Stimulated activated naive CD8-positive, alpha-beta T cell treated with anti-CD3 and anti-CD28 coated beads, Interleukin-15, amount 100 ng/mL, for 72 hours (primary cell): Measurements from ENCODE around the gene SPACA4.

Source experiments
- ATAC-seq: fragments of 150-1000 bp; cut with Tn5 transposase; 2 replicates; pipeline ENCODE4 v1.10.0; 2021; ENCODE audit warnings: mild to moderate bottlenecking, moderate library complexity
- DNase-seq, 2 donors: peaks; one replicate each; pipeline ENCODE4 v3.0.0; 2021 to 2022
- H3K27ac Mint-ChIP-seq, 2 donors: one replicate each; pipeline ENCODE4 v1.8.0; 2022; ENCODE audit warnings: mild to moderate bottlenecking in 2 of 2, mixed read lengths in 2 of 2, moderate library complexity in 2 of 2
- H3K27me3 Mint-ChIP-seq: one replicate; pipeline ENCODE4 v1.8.0; 2022; ENCODE audit warnings: mixed read lengths
- H3K4me1 Mint-ChIP-seq: one replicate; pipeline ENCODE4 v1.8.0; 2022; ENCODE audit warnings: mild to moderate bottlenecking, mixed read lengths
- H3K4me3 Mint-ChIP-seq, 2 donors: one replicate each; pipeline ENCODE4 v1.8.0; 2022; ENCODE audit warnings: mild to moderate bottlenecking in 2 of 2, mixed read lengths in 2 of 2, moderate library complexity in 1 of 2
- H3K9me3 Mint-ChIP-seq, 2 donors: one replicate each; pipeline ENCODE4 v1.8.0; 2022; ENCODE audit warnings: mixed read lengths in 2 of 2

The SPACA4 gene

DNA sequence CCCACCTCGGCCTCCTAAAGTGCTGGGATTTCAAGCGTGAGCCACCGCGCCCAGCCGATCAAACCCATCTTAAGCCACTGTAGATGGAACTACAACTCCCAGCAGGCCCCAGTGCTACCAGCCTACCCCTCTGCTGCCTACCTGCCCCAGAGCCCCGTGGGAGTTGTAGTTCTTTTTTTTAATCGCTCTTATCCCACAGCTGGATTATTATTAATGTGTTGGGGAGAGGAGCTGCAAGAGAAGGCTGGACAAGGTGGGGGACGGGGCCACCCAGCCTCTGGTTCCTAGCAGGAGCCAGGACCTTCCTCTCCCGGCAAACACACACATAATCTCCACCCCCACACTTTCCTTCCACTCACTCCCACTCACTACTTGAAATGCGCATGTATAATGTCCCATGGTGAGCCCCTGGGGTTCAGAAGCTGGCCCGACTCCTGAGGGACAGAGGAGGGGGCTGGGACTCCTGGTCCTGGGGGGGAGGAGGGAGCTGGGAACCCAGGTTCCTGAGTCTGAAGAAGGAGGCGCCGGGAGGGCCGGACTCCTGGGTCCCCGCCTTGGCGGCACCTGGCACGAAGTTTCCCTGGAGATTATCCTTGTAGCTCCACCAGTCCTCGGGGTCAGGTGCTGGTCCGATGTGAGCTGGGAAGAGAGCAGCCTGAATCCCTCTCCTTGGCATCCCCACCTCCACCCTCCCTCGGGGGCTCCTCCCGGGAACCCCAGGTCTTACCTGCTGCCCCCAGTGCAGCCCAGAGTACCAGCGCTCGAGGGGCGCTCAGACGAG is 38.5 kb downstream of the SPACA4 start:
- Mint-ChIP-seq H3K27me3 (no peaks in the 10 kb centered on the region), H3K27ac (peak overlapping the region in 1 of 2 donors; percentile 19), H3K4me1 (peaks cover 49% of the 10 kb centered on the region), H3K9me3 (no peaks in the 10 kb centered on the region), H3K4me3 (peak overlapping the region; percentile 89 to 97)
- DNase-seq (peak; percentile 74 to 79), ATAC-seq (peak; percentile 81)

- Mint-ChIP-seq H3K4me1 (peaks cover 48% of the 10 kb centered on the region), H3K4me3 (peak overlapping the region; percentile 89 to 97), H3K9me3 (no peaks in the 10 kb centered on the region), H3K27me3 (no peaks in the 10 kb centered on the region), H3K27ac (peak overlapping the region; percentile 44 to 87)
- DNase-seq (no peak), ATAC-seq (no peak)
These were observed 39.1 kb downstream of the SPACA4 start for GRCh38 chr19:48645620-48646000.

DNA sequence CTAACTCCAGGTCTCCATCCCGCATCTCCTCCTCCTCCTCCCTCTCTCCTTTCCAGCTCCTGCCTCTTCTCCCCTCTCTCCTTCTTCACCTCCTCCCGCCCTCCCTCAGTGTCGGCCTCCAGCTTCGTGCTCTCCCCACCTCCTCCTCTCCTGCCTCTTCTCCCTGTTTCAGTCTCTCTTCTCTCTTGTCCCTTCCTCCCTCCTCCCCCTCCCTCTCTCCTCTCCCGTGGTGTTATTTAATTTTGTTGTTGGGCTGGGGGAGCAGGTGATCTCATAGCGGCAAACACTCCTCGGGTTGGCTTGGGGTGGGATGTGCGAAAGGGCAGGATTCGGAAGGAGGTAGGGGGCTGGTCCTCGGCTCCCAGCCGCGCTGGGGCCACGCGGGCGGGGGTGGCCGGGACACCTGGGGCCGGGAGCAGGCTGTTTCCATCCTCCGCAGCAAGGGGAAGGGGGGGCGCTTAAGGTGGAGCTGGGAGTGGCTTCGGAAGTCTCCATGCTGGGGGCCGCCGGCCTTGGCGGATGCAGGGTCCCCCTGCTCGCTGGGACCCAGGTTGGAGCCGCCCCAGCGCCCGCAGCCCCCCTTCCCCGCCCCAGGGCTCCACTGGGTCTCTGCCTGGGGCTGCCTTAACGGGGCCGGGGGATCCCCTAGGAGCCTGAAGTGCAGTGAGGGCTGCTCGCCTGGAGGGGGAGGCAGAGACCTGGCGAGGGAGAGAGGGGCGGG is 39.6 kb downstream of the SPACA4 start, which contains the start of gene CA11:
CA11 (minus strand) TSS at position 187 of the 721 bp plus-strand sequence. CDS start 555 bp downstream, outside the sequence.
- peak within 1 kb of the TSS; percentile 89 to 97 for H3K4me3 Mint-ChIP-seq
- ATAC-seq, result peak; percentile 89
- H3K4me1 Mint-ChIP-seq, result peaks cover 48% of the 10 kb centered on the region
- no peaks in the 10 kb centered on the region for H3K27me3 Mint-ChIP-seq
- H3K27ac Mint-ChIP-seq, result peak within 1 kb of the TSS; percentile 67 to 87
- H3K9me3 Mint-ChIP-seq, result no peaks in the 10 kb centered on the region
- DNase-seq, result peak; percentile 94 to 95

DNA sequence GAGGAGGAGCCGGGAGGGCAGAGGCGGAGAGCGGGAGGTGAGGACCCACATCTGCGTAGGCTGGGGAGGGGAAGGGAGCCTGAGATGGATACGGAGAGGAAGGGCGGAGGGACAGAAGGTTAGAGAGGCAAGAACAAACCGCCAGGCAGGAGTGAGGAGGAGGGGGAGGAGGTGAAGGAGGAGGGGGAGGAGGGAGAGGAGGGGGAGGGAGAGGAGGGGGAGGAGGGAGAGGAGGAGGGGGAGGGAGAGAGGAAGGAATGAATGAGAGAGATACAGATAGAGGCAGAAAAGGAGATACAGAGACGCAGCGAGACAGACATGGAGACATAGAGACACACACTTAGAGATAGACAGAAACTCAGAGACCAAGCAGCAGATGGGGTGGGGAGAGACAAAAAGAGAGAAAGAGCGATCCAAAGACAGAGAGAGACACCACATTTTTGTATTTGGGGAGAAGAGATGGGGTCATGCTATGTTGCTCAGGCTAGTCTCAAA is 40.2 kb downstream of the SPACA4 start:
- Mint-ChIP-seq H3K27me3 (no peaks in the 10 kb centered on the region), H3K4me3 (peak overlapping the region; percentile 89 to 97), H3K4me1 (peaks cover 48% of the 10 kb centered on the region), H3K9me3 (no peaks in the 10 kb centered on the region), H3K27ac (peak overlapping the region in 1 of 2 donors; percentile 67)
- no peak for ATAC-seq
- no peak for DNase-seq

DNA sequence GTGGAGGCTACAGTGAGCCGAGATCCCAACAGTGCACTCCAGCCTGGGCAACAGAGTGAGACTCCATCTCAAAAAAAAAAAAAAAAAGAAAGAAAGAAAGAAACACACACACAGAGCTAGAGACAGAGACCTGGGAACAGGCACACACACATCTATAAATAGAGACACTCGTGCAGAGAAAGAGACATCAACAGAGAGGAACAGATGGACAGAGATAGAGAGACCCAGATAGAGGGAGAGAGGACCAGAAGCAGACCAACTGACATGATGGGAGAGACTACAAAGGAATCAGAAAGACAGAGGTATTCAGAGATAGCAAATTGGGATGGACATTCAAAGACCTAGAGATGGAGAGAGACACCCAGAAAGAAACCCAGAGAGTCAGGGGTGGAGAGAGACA is 41.6 kb downstream of the SPACA4 start:
- Mint-ChIP-seq H3K4me1 (peaks cover 48% of the 10 kb centered on the region), H3K4me3 (no peak overlapping the region)

GRCh38 chr19:48650974-48651682 is 44.6 kb downstream of the SPACA4 start:
- Mint-ChIP-seq H3K4me3 (no peak overlapping the region), H3K9me3 (no peaks in the 10 kb centered on the region)
- DNase-seq, result no peak

More for the DNA sequence above, 41.6 kb downstream of the SPACA4 start:
- no peak for ATAC-seq
- no peaks in the 10 kb centered on the region for H3K27me3 Mint-ChIP-seq
- H3K9me3 Mint-ChIP-seq, result no peaks in the 10 kb centered on the region
- no peak overlapping the region for H3K27ac Mint-ChIP-seq
- no peak for DNase-seq

DNA sequence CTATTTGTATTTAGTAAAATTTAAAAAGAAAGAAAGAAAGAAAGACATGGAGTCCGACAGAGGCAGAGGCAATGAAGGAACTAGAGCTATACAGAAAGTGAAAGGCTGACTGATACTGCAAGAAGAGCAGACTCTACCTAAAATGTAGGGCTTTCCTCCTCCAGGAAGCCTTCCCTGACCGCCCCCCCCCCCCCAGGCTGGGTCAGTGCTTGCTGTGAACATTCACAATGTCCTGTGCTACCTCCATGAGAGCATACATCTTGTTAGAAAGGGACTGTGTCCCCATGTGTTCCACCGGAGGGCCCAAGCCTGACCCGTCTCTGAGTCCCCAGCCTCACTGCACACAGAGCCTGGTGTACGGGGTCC is 45.1 kb downstream of the SPACA4 start:
- no peak for ATAC-seq
- no peaks in the 10 kb centered on the region for H3K27me3 Mint-ChIP-seq
- no peaks in the 10 kb centered on the region for H3K9me3 Mint-ChIP-seq
- no peak overlapping the region for H3K27ac Mint-ChIP-seq
- no peak overlapping the region for H3K4me3 Mint-ChIP-seq
- H3K4me1 Mint-ChIP-seq, result peaks cover 23% of the 10 kb centered on the region
- DNase-seq, result no peak

More at GRCh38 chr19:48650974-48651682, 44.6 kb downstream of the SPACA4 start:
- Mint-ChIP-seq H3K4me1 (peaks cover 27% of the 10 kb centered on the region), H3K27ac (no peak overlapping the region), H3K27me3 (no peaks in the 10 kb centered on the region)
- no peak for ATAC-seq

DNA sequence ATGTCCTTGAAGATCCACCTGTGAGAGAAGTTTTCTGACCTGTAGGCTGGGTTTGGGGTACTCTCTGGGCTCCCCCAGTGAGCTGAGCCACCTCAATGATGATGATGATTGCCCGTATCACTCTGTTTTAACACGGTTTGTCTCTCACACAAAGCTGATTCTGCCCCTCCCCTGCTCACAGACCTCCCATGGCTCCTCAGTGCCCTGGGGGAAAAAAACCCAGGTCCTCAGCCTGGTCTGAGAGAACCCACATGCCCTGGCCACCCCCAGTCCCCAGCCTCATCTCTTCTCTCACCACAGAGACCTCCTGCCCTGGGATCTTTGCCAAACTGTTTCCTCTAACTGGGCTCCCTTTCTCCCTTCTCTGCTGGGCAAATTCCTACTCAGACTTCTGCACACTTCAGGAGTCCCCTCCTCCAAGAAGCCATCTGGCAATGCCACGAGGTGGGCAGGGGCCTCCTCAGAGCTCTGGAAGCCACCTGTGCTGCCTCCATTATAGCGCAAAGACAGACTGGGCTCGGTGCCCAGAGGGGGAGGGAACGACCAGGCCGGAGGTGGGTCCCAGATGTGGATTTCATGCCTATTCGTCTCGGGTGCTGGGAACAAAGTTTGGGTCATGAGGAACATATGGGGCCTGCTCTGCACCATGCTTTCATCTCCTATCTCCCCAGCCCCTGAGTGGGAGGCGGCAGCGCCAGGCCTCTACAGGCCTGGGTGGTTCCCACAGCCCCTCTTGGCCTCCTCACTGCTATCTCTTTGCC is 47.9 kb downstream of the SPACA4 start:
- Mint-ChIP-seq H3K4me1 (peaks cover 3% of the 10 kb centered on the region), H3K27me3 (no peaks in the 10 kb centered on the region), H3K9me3 (no peaks in the 10 kb centered on the region), H3K4me3 (no peak overlapping the region), H3K27ac (peak overlapping the region; percentile 30 to 40)
- DNase-seq (no peak), ATAC-seq (no peak)

DNA sequence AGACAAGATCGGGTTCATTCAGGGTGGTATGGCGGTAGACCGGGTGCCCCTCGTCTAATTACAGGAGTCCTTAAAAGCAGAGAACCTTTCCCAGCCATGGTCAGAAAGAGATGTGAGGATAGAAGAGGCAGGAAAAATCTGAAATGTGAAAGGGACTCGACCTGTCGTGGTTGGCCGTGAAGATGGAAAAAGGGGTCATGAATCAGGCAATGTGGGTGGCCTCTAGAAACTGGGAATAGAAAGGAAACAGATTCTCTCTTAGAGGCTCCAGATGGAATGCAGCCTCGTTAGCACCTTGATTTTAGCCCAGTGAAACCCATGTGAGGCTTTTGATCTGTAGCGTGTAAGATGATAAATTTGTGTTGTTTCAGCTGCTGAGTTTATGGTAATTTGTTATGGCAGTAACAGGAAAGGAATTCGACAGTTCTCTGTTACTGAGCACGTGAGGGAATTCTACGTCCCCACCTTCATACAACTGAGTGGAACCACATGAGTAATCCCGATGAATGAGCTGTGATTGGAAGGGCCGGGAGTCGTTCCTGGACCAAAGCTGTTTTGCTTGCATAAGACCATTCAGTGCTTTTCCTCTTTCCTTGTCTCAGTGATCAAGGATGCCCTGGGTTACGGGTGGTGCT is 50.4 kb downstream of the SPACA4 start:
- H3K9me3 Mint-ChIP-seq, result no peaks in the 10 kb centered on the region
- DNase-seq (no peak), ATAC-seq (no peak)
- H3K27me3 Mint-ChIP-seq, result no peaks in the 10 kb centered on the region
- no peak overlapping the region for H3K27ac Mint-ChIP-seq
- H3K4me1 Mint-ChIP-seq, result peaks cover 9% of the 10 kb centered on the region
- H3K4me3 Mint-ChIP-seq, result no peak overlapping the region
